ENCODE measurements around the gene EPN2.

GRCh38 chr17:19301274-19301951 is 64.2 kb downstream of the EPN2 start:
- TF ChIP-seq CTCF (IDR thresholded peaks at IDR 0.05 in 4 of 5, conservative IDR thresholded peaks at IDR 0.05 in 1 of 5): no peak
- no peak for TF ChIP-seq POLR2A (IDR thresholded peaks at IDR 0.05)
